K562 treated with DMSO at 1 percent for 48 hours (cell line): Measurements from ENCODE around the gene TTC6. TPM values are rescaled to one million over a fixed set of nuclear protein-coding genes. Genes with fewer than 3 reads are reported as not detected.

ENCODE experiments used
- total RNA-seq: library from RNA; unstranded; fragments of 300-600 nt; gene quantifications from 2 replicates; pipeline ENCODE4 v1.2.3, GENCODE V29; 2022; ENCODE audit warnings: low replicate concordance; ENCODE audit errors: extremely low read depth

The TTC6 gene
- not detected in 2 replicates for total RNA-seq

GRCh38 chr14:37594971-37595808 is at the start of gene TTC6, which contains the start of gene FOXA1:
TSS of gene TTC6 (plus strand) at chr14:37595629. CDS start at chr14:37622065, 26,436 bp downstream.
TSS of gene FOXA1 (minus strand) at chr14:37595249. CDS start at chr14:37594972, 277 bp downstream.

Other genes with a start within 250 kb of the TTC6 start
- gene FOXA1, start 380 bp upstream of the TTC6 start, total RNA-seq = not detected in 2 replicates